GM18505 (cell line): ENCODE measurements around the gene LASP1NB.

ENCODE experiments used
- ATAC-seq: cut with Tn5 transposase; IDR thresholded peaks from one replicate; pipeline ENCODE4 v1.9.1; 2021; ENCODE audit not compliant: unreplicated experiment
- POLR2A ChIP-seq: IDR thresholded peaks from 4 replicates; pipeline ENCODE4 v1.6.1; 2011; ENCODE audit warnings: borderline replicate concordance; ENCODE audit not compliant: insufficient read depth, insufficient read length; ENCODE audit errors: extremely low read depth

The LASP1NB gene

GRCh38 chr17:38978180-38978579 lies 52.8 kb downstream of the LASP1NB start:
- no peak for TF ChIP-seq POLR2A
- ATAC-seq, result no peak
